HG02870 (cell line): ENCODE data around the gene RNU1-4.
A peak's percentile ranks its signal among the peaks of the same experiment; 100 is the strongest.
"Not testable (repeated sequence)": the region's sequence is repeated elsewhere in the genome, so short reads cannot be mapped to it uniquely, and the experiment has no call there.

ENCODE experiments used
- ATAC-seq: cut with Tn5 transposase; IDR thresholded peaks from one replicate; pipeline ENCODE4 v1.9.1; 2021; ENCODE audit warnings: mild to moderate bottlenecking, moderate library complexity; ENCODE audit not compliant: unreplicated experiment

The RNU1-4 gene

GRCh38 chr1:16740047-16740964 is at the start of gene RNU1-4:
Gene RNU1-4, plus strand, starts transcription at chr1:16740516.
- peak; percentile 51 for ATAC-seq

- not testable (repeated sequence) for ATAC-seq
Observed at GRCh38 chr1:16690971-16691682, 49.2 kb upstream of the RNU1-4 start.

GRCh38 chr1:16692283-16692682 is 48.0 kb upstream of the RNU1-4 start:
- not testable (repeated sequence) for ATAC-seq

DNA sequence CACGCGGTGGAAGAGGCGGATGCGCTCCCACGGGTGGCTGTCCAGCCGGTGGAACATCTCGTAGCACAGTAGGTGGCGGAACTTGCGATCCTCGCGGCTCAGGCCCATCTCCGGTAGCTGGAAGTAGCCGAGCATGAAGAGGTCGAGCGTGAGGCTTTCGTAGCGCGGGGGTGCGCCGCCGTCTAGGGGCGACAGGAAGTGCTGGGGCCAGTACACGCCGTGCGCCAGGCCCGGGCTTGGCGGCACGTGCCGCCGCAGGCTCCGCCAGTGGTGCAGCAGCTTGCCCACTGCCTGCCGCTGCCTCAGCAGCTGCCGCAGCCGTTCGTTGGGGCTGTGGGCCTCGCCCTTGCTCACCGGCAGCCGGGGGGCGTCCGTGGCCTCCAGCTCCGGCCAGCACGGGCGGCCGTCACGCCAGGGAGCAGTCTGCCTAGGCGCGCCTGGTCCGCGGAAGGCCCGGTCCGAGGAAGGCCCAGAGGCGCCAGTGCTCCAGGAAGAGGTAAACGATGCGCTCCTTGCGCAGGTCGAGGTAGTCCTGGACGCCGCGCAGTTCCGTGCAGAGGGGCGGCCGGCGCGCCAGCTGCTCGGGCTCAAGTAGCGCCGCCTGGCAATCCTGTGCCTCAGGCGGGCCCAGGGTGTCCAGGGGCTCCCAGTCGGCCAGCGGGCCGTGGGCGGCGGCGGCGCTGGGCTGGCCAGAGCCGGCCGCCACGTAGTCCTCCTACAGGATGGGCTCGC is 47.4 kb upstream of the RNU1-4 start:
- ATAC-seq = not testable (repeated sequence)

DNA sequence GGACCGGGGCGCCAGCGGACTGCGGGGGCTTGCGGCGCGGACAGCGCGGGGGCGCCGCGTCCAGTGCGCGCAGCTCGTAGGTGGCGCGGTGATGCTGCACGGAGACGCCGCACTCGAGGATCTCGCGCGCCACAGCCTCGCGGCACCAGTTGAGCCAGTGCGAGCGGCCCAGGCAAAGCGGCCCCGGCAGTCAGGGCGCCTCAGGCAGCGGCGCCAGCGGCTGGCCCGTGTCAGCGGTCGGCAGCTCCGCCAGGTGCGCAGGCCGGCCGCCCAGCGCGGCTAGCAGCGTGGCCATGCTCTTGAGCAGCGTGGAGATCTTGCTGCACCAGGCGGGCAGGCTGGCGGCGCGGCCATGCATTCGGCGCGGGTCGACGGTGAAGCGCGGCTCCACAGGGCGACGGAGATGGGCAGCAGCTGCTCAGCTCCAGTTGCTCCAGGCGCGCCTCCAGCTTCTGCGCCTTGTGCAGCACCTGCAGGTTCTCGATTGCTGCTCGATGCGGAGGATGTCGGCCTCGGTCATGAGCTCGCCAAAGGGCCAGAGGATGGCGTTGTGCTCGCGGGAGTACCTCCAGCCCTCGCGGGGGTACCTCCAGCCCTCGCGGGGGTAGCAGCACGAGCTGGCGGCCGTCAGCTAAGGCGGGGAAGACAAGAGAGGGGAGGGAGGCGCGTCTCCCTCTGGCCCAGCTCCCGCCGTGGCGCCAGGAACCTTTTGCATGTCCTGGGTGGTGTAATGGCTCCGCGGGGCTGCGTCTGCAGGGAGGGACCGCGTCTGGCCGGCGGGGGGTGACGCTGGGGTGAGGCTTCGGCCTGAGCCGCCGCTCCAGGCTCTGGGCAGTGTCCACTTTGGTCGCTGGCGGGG is 46.6 kb upstream of the RNU1-4 start:
- ATAC-seq = not testable (repeated sequence)

- ATAC-seq = not testable (repeated sequence)
Observed at GRCh38 chr1:16694308-16694702, 46.0 kb upstream of the RNU1-4 start.

DNA sequence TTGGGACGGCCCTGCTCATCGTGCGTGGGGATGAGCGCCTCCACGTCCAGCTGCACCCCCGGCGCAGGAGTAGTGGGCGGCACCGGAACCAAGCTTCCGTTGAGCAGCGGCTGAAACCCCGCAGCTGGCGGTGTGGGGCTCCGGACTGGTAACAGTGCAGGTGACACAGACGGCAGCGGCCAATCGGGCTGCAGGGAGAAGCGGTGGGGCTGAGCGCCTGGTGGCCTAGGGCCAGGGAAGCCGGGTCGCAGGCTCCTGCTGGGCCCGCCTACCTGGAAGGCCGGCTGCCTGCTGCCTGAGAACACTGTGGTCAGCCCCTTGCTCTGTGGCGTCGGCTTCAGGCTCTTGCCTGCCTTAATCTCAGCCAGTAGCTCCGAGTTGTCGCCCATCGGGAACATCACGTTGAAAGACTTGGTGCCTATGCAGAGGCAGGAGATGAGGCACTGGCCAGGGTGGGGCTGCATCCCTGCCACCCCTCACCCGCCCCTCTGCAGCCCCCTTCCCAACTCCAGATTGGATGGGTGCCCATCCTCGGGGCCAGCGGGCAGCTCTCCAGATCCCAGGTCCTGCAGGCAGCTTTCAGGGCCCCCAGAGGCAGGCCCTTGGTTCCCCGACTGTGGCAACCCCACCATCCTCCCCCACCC is 43.7 kb upstream of the RNU1-4 start:
- ATAC-seq = not testable (repeated sequence)

DNA sequence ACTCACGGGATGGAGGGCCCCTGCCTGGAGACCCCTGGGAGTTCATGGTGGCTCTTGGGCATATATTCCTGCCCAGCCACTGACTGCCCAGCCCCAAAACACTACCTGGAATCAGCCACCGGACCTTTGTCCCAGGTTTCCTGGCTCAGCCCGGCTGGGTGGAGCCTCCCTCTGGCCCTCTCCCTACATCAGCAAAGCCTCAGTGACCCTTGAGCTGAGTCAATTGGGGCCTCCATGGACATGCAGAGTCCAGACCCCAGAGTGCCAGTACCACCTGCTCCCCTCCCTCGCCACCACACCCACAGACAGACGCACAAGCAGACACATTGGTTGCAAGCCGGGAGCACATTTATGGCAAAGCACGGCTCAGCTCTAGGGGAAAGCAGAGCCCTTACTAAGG is 43.2 kb upstream of the RNU1-4 start:
- not testable (repeated sequence) for ATAC-seq

GRCh38 chr1:16699440-16699839 is 40.9 kb upstream of the RNU1-4 start:
- ATAC-seq = not testable (repeated sequence)

- not testable (repeated sequence) for ATAC-seq
Observed at GRCh38 chr1:16700138-16700895, 40.0 kb upstream of the RNU1-4 start.

- ATAC-seq = not testable (repeated sequence)
Observed at GRCh38 chr1:16701189-16701588, 39.1 kb upstream of the RNU1-4 start.

GRCh38 chr1:16702280-16702679 is 38.0 kb upstream of the RNU1-4 start:
- ATAC-seq = not testable (repeated sequence)

- not testable (repeated sequence) for ATAC-seq
Observed at GRCh38 chr1:16703141-16703540, 37.2 kb upstream of the RNU1-4 start.

DNA sequence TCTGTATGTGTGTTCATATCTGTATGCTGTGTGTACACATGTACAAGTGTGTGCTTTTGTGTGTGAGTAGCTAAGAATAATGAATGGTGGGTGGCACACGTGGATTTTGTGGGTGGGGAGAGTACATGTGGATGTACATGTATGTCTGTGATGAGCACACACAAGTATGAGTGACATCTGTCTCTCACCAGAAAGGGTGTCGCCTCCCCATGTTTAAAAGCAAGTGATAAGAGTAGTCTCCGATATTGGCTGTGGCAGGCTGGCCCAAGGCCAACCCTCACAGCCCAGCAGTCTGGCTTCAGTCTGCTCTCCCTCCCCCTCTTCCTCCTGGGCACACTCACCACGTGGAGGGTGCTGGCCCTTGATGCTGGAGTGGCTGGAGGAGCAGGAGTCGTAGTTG is 36.7 kb upstream of the RNU1-4 start:
- ATAC-seq = not testable (repeated sequence)

GRCh38 chr1:16704076-16704475 is 36.2 kb upstream of the RNU1-4 start:
- ATAC-seq = not testable (repeated sequence)

GRCh38 chr1:16704502-16705100 is 35.7 kb upstream of the RNU1-4 start:
- ATAC-seq = not testable (repeated sequence)

- not testable (repeated sequence) for ATAC-seq
Observed at GRCh38 chr1:16706302-16706701, 34.0 kb upstream of the RNU1-4 start.
